SIG-M5 treated with dmso at 0.1 percent for 504 hours (cell line): ENCODE measurements around the gene MUL1.

Experiments
- DNase-seq: peaks from one replicate; lab custom pipeline; 2025; ENCODE audit not compliant: unreplicated experiment; lab: John Stamatoyannopoulos, UW

Gene MUL1, protein sequence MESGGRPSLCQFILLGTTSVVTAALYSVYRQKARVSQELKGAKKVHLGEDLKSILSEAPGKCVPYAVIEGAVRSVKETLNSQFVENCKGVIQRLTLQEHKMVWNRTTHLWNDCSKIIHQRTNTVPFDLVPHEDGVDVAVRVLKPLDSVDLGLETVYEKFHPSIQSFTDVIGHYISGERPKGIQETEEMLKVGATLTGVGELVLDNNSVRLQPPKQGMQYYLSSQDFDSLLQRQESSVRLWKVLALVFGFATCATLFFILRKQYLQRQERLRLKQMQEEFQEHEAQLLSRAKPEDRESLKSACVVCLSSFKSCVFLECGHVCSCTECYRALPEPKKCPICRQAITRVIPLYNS

GRCh38 chr1:20507564-20508410, at the start of gene MUL1:
Gene MUL1, minus strand, starts transcription at chr1:20508151. Its CDS starts 127 bp downstream, at chr1:20508024.
- peak; percentile 82 for DNase-seq

DNA sequence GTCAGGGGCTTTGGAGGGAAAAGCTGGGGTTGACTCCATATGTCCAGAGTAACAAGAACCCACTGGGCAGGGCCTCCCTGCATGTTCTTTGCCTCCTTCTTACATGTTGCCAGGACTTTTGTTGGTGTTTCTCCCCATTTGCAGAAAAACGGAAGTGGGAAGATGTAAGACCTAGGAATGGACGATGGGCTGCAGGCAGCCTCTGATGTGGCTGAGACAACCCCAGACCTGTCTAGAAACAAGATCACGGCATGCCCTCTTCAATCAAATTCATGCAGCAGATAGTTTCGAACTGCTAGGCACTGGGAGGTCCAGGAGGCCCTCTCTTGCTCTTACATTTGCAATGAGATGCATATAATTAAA, 47.8 kb upstream of the MUL1 start:
- DNase-seq, result no peak

GRCh38 chr1:20555025-20555757, 47.2 kb upstream of the MUL1 start:
- no peak for DNase-seq

DNA sequence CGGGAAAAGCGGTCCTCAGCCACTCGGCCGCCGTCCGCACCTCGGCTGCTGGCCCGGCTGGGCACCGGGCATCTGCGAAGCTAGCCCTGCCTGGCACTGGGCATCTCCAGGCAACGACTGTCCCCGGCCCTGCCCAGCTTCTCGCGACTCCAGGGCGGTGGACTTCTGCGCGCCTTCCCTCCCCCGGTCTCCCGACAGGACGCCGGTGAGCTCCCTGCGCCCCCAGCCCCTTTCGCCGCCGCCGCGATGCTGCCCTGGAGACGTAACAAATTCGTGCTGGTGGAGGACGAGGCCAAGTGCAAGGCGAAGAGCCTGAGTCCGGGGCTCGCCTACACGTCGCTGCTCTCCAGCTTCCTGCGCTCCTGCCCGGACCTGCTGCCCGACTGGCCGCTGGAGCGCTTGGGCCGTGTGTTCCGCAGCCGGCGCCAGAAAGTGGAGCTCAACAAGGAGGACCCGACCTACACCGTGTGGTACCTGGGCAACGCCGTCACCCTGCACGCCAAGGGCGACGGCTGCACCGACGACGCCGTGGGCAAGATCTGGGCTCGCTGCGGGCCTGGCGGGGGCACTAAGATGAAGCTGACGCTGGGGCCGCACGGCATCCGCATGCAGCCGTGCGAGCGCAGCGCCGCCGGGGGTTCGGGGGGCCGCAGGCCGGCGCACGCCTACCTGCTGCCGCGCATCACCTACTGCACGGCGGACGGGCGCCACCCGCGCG, 44.9 kb upstream of the MUL1 start:
- no peak for DNase-seq

- no peak for DNase-seq
These were observed 44.2 kb upstream of the MUL1 start, which contains the start of gene FAM43B for GRCh38 chr1:20551945-20552727. Gene FAM43B, plus strand, starts transcription at chr1:20552573. Its CDS starts 401 bp downstream, at chr1:20552974.

GRCh38 chr1:20551161-20551560, 43.2 kb upstream of the MUL1 start:
- DNase-seq, result no peak

- no peak for DNase-seq
These were observed 38.7 kb upstream of the MUL1 start for GRCh38 chr1:20546637-20547036.

GRCh38 chr1:20540281-20540680, 32.3 kb upstream of the MUL1 start:
- no peak for DNase-seq

DNA sequence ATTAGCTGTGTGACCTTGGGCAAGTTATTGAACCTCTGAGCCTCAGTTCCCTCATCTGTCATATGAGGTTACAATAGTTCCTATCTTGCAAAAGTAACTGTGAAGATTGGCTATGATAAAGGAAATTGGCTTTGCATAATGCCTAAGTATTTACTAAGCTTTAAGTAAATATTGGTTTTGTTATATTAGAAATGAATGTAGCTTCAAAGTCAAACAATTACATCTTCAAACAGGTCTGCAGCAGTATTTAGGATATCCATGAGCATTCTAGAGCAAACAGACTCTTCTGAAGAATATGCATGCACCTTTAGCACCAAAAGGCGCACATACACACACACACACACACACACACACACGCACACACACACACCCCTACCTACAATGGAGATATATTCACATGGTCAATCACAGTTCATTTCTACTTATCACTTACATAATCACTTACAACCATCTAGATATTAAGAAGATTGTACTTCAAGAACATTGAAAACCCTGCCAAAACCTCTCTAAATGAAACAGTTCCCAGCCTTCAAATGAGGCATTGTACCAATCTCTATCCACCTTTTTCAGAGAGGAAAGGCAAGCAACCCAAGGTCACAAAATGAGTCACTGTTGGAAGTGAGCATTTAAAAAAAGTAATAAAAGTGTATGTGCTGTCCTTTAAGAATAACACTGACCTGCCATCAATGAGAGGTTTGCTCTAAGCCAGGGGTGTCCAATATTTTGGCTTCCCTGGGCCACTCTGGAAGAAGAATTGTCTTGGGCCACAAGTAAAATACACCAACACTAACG, 31.0 kb upstream of the MUL1 start:
- no peak for DNase-seq

DNA sequence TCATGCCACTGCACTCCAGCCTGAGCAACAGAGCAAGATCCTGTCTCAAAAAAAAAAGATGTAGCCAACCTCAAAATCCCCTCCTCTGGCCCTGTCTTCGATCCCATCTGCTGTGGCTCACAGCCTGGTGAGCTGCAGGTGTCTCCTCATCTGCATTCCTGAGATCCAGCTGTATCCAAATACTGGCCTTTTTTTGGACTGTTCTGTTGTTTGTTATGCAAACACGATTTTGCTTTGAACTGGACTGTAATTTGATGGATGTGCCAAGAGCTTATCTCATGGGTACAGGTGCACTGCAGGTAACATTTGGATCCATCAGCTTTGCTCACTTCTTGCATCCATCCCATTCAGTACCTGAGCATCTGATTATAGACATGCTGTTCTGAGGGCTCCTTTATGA, 30.3 kb upstream of the MUL1 start:
- no peak for DNase-seq

DNA sequence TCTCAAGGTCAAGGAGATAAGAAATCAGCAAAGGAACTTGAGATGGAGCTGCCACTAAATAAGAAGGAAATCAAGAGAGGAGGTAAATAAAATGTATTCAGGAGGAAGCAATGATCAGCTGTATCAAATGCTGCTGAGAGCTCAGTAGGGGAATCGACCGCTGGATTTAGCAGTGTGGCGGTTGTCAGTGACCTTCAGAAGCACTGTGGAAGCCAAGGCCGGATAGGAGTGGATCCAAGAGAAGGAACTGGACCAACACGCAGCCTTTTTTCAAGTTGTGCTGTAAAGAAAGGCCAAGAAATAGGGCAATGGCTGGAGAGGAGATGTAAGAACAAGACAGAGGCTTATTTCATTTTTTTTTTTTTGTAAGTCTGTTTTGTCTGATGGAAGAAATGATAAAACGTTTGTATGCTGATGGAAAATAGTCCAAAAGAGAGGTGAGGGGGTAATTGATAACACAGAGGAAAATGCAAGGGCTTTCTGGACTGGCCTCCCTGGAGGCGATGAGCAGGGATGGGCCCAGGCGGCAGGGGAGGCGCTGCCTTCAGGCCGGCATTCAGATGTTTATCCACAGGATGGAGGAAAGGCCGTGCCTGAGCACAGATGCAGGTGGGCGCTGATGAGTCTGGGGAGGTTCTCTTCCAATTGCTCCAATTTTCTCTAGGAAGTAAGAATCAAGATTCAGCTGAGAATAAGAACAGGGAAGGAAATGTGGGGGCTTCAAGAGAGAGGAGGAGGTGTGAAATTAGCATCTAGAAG, 26.9 kb upstream of the MUL1 start:
- no peak for DNase-seq

GRCh38 chr1:20533635-20534034, 25.7 kb upstream of the MUL1 start:
- no peak for DNase-seq

DNA sequence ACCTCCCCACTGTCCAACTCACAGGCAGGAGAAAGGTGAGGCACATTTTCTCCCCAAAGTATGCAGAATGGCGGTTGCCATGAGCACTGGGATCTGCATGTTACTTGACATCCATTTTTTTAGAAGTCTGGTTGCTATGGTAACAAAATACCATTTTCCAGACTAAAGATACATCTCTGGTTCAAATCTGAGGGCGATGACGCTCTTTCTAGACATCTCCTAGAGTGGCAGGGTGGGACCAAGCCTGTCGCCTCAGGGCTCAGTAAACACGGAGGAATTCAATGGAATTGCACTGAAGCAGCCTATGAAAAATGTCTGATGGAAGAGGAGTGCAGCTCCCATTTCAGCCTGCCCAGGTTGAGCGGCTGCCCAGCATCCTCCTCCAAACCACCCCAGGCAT, 22.9 kb upstream of the MUL1 start:
- DNase-seq, result peak; percentile 55

DNA sequence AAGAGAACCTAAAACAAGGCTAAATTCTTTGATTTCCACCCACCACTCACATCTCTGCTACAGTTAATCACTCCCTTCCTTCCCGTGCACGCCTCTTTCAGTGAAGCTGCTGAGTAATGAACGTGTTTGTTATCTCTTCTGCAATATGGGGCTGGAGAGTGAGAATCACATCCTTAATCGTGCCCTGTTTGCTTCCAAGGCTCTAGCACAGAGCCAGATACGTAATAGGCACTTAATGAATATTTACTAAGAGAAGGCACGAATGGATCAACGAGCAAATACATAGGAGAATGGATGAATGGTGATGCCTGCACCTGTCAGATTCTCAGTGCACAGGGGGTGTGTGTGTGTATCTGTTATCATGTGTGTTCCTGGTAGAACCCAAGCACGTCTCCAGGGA, 22.4 kb upstream of the MUL1 start:
- no peak for DNase-seq

- DNase-seq, result no peak
These were observed 20.3 kb upstream of the MUL1 start for GRCh38 chr1:20528221-20528620.

- no peak for DNase-seq
These were observed 18.3 kb upstream of the MUL1 start for GRCh38 chr1:20526267-20526666.

GRCh38 chr1:20521960-20522861, 14.3 kb upstream of the MUL1 start:
- peak; percentile 65 for DNase-seq
